Erythroblast (primary cell): ENCODE measurements around the gene VAV2.

Source experiments
- GATA1 ChIP-seq: IDR thresholded peaks from 2 replicates; pipeline ENCODE4 v1.6.1; 2011; ENCODE audit warnings: low read depth, mild to moderate bottlenecking, control low read depth, low read length, moderate library complexity
- POLR2A ChIP-seq: IDR thresholded peaks from 2 replicates; pipeline ENCODE4 v1.6.1; 2011; ENCODE audit warnings: mild to moderate bottlenecking, low read length

DNA sequence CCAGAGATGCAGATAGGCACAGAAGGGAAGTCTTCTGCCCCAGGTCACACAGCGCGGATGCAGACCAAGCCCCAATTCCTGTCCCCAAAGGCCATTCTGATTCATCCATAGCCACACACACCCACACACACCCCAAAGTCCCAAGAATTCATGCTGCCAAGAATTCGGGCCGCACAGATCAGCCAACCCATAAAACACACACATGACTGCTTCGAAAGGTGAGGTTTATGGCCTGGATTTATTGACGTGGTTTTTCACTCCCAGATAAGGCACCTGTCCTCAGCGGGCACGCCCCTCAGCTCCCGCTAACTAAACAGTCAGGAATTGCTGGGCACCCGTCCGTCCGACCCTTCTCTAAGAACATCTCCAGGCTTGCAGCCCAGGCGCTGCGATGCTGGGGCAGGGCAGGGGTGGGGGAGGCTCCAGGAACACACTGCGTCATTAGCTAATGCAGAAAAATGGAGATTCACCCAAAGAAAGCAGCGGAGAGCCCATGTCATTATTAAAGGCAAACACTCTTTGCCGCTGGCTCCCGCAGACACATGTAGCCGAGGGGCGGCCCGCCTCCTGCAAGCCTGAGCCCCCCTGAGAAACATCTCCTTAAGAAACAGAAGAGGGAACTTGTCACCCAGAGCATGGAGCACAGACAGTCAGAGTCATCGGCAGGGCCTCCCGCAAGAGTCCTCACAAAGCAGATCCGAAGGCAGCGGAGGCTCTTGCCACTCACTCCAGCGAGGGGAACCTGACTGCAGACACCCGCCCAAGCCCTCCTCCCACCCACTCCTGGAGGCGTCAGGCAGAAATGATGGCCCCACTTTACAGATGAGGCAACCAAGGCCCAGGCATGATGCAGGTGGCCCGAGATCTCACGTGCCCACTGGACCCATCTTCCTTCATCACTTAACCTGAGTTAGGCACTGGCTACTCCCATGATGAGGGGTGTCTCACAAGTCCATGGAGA lies 19.9 kb downstream of the VAV2 start:
- TF ChIP-seq POLR2A (no peak), GATA1 (no peak)
